Fibroblast of skin of left biceps (primary cell): ENCODE measurements around the gene LRFN4.
"Not testable (repeated sequence)": the region's sequence is repeated elsewhere in the genome, so short reads cannot be mapped to it uniquely, and the experiment has no call there.

Experiments used
- DNase-seq, 2 experiments: peaks; one replicate each; pipeline ENCODE4 v3.0.0-alpha.2; 2013; ENCODE audit warnings: low read depth in 2 of 2

Gene LRFN4

DNA sequence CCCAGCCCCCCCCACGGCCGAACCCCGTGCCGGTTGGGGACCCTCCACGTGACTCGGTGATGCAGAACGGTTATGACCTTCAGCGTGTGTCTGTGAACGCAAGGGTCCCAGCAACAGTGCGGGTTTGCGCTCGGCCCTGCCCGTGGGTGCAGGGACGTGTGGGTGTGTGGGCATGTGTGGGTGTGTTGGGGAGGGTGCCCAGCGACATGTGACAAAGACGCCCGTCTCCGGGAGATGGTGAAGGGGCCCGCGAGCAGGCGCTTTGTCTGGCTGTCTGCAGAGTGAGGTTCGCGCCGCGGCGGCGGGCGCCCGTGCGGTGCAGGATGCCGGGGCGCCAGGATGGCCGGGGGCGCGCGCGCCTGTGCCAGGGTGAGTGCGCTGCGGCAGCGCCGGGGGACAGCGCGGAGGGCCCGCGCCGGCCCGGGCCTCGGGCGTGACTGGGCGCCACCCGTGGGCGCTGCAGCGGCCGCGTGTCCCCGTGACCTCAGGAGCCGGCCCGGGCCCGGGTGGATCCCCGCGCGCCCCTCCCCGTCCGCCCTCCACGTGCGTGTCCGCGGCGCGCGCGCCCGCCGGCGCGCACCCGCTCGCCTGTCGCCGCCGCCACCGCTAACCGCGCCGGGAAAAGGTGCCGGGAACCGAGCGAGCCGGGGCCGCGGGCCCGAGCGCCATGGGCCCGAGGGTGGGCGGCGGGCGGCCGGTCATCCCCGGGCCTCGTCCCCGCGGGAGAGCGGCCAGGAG is at the start of gene LRFN4:
TSS of gene LRFN4 (plus strand) at position 569 of the 738 bp plus-strand sequence. CDS start 681 bp downstream, outside the sequence.
- no peak for DNase-seq

DNA sequence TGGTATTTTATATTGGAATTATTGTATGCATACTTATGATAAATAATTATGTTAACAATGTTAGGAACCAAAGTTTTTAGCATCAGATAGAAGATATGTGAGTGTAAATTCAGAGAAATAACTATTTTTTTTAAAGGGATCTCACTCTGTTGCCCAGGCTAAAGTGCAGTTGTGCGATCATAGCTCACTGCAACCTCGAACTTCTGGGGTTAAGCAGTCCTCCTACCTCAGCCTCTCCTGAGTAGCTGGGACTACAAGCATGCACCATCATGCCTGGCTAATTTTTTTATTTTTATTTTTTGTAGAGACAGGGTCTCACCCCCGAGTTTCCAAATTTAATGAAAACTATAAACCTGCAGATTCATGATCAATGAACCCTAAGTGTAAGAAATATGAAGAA is 47.3 kb upstream of the LRFN4 start:
- DNase-seq = no peak

GRCh38 chr11:66810576-66811185 is 46.2 kb upstream of the LRFN4 start:
- no peak for DNase-seq

DNA sequence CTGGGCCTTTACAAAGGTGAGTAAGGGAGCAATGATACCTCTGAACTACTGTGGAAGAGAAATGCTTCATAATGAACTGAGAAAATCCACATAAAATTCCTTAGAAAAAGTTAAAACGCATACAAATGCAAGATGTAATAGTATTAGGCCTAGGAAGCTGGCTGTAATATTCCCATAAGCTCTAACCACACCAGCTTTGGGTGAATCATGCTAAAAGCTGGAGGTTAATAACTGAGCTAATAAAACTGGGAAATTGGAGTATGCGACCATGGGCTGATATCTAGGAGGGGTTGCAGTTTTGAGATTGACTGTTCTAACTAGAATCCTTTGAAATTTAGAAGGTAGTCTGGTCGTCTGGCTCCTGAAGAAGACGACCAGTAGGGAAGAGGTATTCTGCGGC is 42.2 kb upstream of the LRFN4 start:
- DNase-seq = no peak

DNA sequence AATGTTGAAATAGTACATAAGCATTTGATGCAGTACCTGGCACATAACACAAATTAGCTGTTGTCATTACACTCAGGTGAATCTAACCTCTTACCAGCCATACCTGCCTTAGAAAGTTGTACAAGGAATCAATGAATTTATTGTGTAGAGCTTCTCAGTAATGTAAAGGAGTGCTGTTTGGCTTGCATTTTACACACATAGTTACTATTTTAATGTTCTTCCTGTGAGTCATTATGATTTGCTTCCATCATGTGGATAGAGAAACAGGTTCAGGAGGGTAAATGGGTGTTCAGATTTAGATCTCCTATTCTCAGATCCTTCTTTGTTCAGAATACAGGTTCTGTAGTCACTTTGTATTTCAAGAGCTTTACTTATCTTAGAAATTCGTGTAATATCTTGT is 41.2 kb upstream of the LRFN4 start:
- no peak for DNase-seq

GRCh38 chr11:66818231-66818955 is 38.5 kb upstream of the LRFN4 start:
- no peak for DNase-seq

GRCh38 chr11:66820381-66820780 is 36.5 kb upstream of the LRFN4 start:
- DNase-seq = no peak

DNA sequence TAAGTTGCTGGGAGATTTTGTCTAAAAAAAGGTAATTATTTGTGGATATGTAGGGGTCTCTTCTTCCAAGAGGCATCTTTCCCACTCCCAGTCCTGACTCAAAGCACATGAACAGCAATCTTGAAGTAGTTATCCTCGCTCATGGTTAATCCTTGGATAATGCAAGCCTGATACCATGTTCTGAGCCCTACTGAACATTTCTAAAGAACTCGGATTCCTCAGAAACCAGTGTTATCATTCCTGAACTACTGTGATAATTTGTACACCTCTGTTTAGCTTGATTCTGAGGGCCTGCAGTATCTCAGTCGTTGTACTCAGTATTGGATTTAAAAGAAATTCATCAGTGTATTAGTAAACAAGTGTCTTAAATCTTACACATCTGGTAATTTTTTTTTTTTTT is 36.0 kb upstream of the LRFN4 start:
- no peak for DNase-seq

- DNase-seq = no peak
These were observed 33.2 kb upstream of the LRFN4 start for GRCh38 chr11:66823700-66824099.

DNA sequence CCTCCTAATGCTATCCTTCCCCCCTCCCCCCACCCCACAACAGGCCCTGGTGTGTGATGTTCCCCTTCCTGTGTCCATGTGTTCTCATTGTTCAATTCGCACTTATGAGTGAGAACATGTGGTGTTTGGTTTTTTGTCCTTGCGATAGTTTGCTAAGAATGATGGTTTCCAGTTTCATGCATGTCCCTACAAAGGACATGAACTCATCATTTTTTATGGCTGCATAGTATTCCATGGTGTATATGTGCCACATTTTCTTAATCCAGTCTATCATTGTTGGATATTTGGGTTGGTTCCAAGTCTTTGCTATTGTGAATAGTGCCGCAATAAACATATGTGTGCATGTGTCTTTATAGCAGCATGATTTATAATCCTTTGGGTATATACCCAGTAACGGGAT is 32.3 kb upstream of the LRFN4 start:
- not testable (repeated sequence) for DNase-seq

DNA sequence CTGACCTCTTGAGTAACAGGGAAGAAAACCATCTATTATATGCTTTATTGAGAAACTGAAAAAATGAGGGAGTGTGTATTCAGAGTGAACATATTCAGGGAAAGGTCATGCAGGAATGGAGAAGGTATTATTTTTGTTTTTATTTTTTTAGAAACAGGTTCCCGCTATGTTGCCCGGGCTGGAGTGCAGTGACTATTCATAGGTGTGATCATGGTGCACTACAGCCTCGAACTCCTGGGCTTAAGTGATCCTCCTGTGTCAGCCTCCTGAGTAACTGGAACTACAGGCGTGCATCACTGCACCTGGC is 22.4 kb upstream of the LRFN4 start:
- no peak for DNase-seq

GRCh38 chr11:66834943-66835342 is 21.9 kb upstream of the LRFN4 start:
- no peak for DNase-seq

- peak; percentile 26 to 28 for DNase-seq
These were observed 21.0 kb upstream of the LRFN4 start for GRCh38 chr11:66835768-66836405.

DNA sequence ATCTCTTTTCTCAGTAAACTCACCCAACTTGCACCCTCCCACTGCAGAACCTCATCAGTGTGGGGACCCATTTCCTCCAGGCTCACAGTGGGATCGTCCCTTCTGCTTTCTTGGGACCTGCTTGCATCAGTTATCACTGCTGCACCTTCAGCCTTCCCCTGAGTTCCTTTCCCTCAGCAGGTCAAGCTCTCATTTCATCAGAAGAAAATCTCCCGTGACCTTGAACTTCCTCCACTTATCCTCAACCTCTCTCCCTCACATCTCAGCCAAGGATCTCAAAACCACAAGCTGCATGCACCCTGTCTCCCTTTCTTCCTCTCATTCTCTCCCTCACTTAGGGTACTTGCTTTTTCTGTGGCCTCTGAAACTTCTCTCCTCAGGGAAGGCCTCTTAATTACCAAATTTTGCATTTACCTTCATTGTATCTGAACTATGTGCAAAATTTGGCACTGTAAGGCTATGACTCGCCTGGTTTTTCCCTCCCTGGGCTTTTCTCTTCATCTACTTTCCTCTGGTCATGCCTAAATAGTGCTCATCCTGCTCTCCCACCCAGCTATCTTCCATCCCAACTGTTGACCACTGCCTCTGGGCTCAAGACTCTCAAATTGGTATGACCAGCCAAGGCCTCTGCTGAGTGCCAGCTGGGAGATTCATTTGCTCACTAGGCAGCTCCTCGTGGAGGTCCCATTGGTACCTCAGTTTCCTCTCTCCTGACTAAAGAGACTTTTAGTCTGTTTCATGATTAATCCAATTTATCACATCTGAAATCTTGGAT is 16.4 kb upstream of the LRFN4 start:
- DNase-seq = no peak

- no peak for DNase-seq
These were observed 15.0 kb upstream of the LRFN4 start for GRCh38 chr11:66841861-66842260.

GRCh38 chr11:66842501-66842895 is 14.4 kb upstream of the LRFN4 start:
- no peak for DNase-seq

GRCh38 chr11:66842896-66843775 is 13.7 kb upstream of the LRFN4 start, which contains the start of gene RCE1:
RCE1 (plus strand) TSS chr11:66843441; CDS start chr11:66843456, 15 bp downstream.
- DNase-seq = peak; percentile 65 to 70

GRCh38 chr11:66843776-66844495 is 12.9 kb upstream of the LRFN4 start:
- no peak for DNase-seq

DNA sequence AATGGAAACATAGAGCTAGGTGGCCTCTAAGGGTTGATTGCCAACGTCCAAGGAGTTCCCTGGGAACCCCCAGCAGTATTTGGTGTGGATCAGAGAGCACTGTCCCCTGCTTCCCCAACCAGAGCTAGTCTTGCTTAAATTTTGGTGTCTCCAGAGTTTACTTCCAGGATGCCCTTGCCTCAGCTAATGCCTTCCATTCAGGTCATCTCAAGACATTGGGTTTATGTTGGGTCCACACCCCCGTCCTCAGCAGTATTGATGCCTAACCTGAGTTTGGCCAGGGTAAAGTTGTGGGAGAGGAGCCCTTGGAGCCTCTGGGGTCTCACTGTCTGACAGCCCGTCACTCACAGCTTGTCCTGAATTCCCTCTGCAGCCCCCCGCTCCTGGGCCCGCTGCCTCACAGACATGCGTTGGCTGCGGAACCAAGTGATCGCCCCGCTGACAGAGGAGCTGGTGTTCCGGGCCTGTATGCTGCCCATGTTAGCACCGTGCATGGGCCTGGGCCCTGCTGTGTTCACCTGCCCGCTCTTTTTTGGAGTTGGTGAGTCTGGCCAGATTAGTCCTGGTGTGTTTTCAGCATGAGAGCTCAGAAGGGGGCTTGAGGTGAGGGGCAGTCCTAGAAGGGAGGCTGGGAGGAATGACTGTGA is 12.2 kb upstream of the LRFN4 start:
- no peak for DNase-seq
